Frontal cortex (tissue), 4 donors: ENCODE results near the gene AMIGO2. TPM values are rescaled to one million over a fixed set of nuclear protein-coding genes. Genes with fewer than 3 reads are reported as not detected.
A peak's percentile ranks its signal among the peaks of the same experiment; 100 is the strongest.
"Not testable (repeated sequence)": the region's sequence is repeated elsewhere in the genome, so short reads cannot be mapped to it uniquely, and the experiment has no call there.

ENCODE experiments used
- DNase-seq, 2 donors: peaks; one replicate each; pipeline ENCODE4 v3.0.0; 2012; ENCODE audit warnings: low spot score in 2 of 2
- FAIRE-seq: peaks from 2 replicates; lab custom pipeline; 2012; peaks lifted over from hg19 to GRCh38; lab: Jason Lieb, UNC
- total RNA-seq: library from RNA; depleted of rRNA; stranded (reverse); fragments of >200 nt; gene quantifications from one replicate; pipeline ENCODE4 v1.2.3, GENCODE V29; 2014
- donor health status: control.
- donor health status: control.
- donor health status: control.

The AMIGO2 gene
- 21.2 TPM for total RNA-seq

- FAIRE-seq (no peak), DNase-seq (peak; percentile 39 to 43)
Measured at GRCh38 chr12:47079468-47079980, at the start of gene AMIGO2, which contains the start of gene PCED1B. TSS of gene AMIGO2 (minus strand) at chr12:47079959. CDS start at chr12:47079002, 957 bp downstream. TSS of gene PCED1B (plus strand) at chr12:47079621. CDS start at chr12:47235064, 155,443 bp downstream.

GRCh38 chr12:47126246-47126645 is 46.5 kb upstream of the AMIGO2 start:
- no peak for DNase-seq
- no peak for FAIRE-seq

GRCh38 chr12:47124451-47124850 is 44.7 kb upstream of the AMIGO2 start:
- no peak for DNase-seq
- no peak for FAIRE-seq

- DNase-seq, result no peak
- no peak for FAIRE-seq
Measured at GRCh38 chr12:47123730-47124129, 44.0 kb upstream of the AMIGO2 start.

- DNase-seq (no peak), FAIRE-seq (no peak)
Measured at GRCh38 chr12:47122602-47123001, 42.8 kb upstream of the AMIGO2 start.

- no peak for FAIRE-seq
- no peak for DNase-seq
Measured at GRCh38 chr12:47121146-47121545, 41.4 kb upstream of the AMIGO2 start.

GRCh38 chr12:47120736-47121135 is 41.0 kb upstream of the AMIGO2 start:
- FAIRE-seq, result no peak

GRCh38 chr12:47117305-47117704 is 37.5 kb upstream of the AMIGO2 start:
- DNase-seq, result not testable (repeated sequence)

More at GRCh38 chr12:47120736-47121135, 41.0 kb upstream of the AMIGO2 start:
- no peak for DNase-seq

GRCh38 chr12:47114481-47114892 is 34.7 kb upstream of the AMIGO2 start:
- no peak for FAIRE-seq
- no peak for DNase-seq

More at GRCh38 chr12:47117305-47117704, 37.5 kb upstream of the AMIGO2 start:
- FAIRE-seq, result not testable (repeated sequence)

GRCh38 chr12:47112679-47113078 is 32.9 kb upstream of the AMIGO2 start:
- DNase-seq, result no peak
- no peak for FAIRE-seq

- FAIRE-seq (no peak), DNase-seq (no peak)
Measured at GRCh38 chr12:47111854-47112253, 32.1 kb upstream of the AMIGO2 start.

- no peak for DNase-seq
- no peak for FAIRE-seq
Measured at GRCh38 chr12:47111392-47111778, 31.6 kb upstream of the AMIGO2 start.

- FAIRE-seq, result no peak
- no peak for DNase-seq
Measured at GRCh38 chr12:47110718-47111391, 31.1 kb upstream of the AMIGO2 start.

- FAIRE-seq (no peak), DNase-seq (no peak)
Measured at GRCh38 chr12:47110011-47110541, 30.3 kb upstream of the AMIGO2 start.

- no peak for DNase-seq
- FAIRE-seq, result no peak
Measured at GRCh38 chr12:47107926-47108325, 28.2 kb upstream of the AMIGO2 start.

GRCh38 chr12:47107446-47107845 is 27.7 kb upstream of the AMIGO2 start:
- no peak for FAIRE-seq

GRCh38 chr12:47105914-47106674 is 26.3 kb upstream of the AMIGO2 start:
- DNase-seq, result no peak
- no peak for FAIRE-seq

More at GRCh38 chr12:47107446-47107845, 27.7 kb upstream of the AMIGO2 start:
- no peak for DNase-seq

- DNase-seq, result no peak
Measured at GRCh38 chr12:47102845-47103651, 23.3 kb upstream of the AMIGO2 start.

GRCh38 chr12:47102406-47102805 is 22.6 kb upstream of the AMIGO2 start:
- FAIRE-seq (no peak), DNase-seq (no peak)

More at GRCh38 chr12:47102845-47103651, 23.3 kb upstream of the AMIGO2 start:
- FAIRE-seq, result no peak

- FAIRE-seq, result no peak
- no peak for DNase-seq
Measured at GRCh38 chr12:47100160-47100559, 20.4 kb upstream of the AMIGO2 start.
